ENCODE measurements around the gene BMPR1B. TPM values are rescaled to one million over a fixed set of nuclear protein-coding genes. Genes with fewer than 3 reads are reported as not detected.
A peak's percentile ranks its signal among the peaks of the same experiment; 100 is the strongest.

BMPR1B gene
- total RNA-seq, 1 donor from 2014 or later = 5.6 TPM

- TF ChIP-seq, protein P1, sequence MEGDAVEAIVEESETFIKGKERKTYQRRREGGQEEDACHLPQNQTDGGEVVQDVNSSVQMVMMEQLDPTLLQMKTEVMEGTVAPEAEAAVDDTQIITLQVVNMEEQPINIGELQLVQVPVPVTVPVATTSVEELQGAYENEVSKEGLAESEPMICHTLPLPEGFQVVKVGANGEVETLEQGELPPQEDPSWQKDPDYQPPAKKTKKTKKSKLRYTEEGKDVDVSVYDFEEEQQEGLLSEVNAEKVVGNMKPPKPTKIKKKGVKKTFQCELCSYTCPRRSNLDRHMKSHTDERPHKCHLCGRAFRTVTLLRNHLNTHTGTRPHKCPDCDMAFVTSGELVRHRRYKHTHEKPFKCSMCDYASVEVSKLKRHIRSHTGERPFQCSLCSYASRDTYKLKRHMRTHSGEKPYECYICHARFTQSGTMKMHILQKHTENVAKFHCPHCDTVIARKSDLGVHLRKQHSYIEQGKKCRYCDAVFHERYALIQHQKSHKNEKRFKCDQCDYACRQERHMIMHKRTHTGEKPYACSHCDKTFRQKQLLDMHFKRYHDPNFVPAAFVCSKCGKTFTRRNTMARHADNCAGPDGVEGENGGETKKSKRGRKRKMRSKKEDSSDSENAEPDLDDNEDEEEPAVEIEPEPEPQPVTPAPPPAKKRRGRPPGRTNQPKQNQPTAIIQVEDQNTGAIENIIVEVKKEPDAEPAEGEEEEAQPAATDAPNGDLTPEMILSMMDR (IDR thresholded peaks at IDR 0.05) = no peak
- Mint-ChIP-seq H3K4me3 (ENCODE audit: unreplicated experiment) (no peak overlapping the region), H3K4me1 (ENCODE audit: low read depth) (peaks cover 28% of the 10 kb centered on the region), H3K36me3 (ENCODE audit: low read depth) (no peaks in the 10 kb centered on the region), H3K27ac (ENCODE audit: unreplicated experiment) (no peak overlapping the region), H3K9me3 (ENCODE audit: low read depth) (peaks cover 4% of the 10 kb centered on the region), H3K27me3 (ENCODE audit: low read depth) (no peaks in the 10 kb centered on the region)
- DNase-seq (ENCODE audit: low spot score) = no peak
These were observed 125.0 kb downstream of the BMPR1B start for GRCh38 chr4:94882756-94883155.

GRCh38 chr4:94887027-94887426 lies 129.3 kb downstream of the BMPR1B start:
- Mint-ChIP-seq H3K4me3 (ENCODE audit: unreplicated experiment) (no peak overlapping the region), H3K9me3 (ENCODE audit: low read depth) (peaks cover 4% of the 10 kb centered on the region), H3K27ac (ENCODE audit: unreplicated experiment) (no peak overlapping the region), H3K4me1 (ENCODE audit: low read depth) (peaks cover 37% of the 10 kb centered on the region), H3K36me3 (ENCODE audit: low read depth) (no peaks in the 10 kb centered on the region), H3K27me3 (ENCODE audit: low read depth) (no peaks in the 10 kb centered on the region)
- TF ChIP-seq, protein P1 (IDR thresholded peaks at IDR 0.05) = no peak
- DNase-seq (ENCODE audit: low spot score) = no peak

- no peak for DNase-seq (ENCODE audit: low spot score)
- H3K27ac Mint-ChIP-seq (ENCODE audit: unreplicated experiment) = peak overlapping the region; percentile 64
- H3K27me3 Mint-ChIP-seq (ENCODE audit: low read depth) = no peaks in the 10 kb centered on the region
- H3K36me3 Mint-ChIP-seq (ENCODE audit: low read depth) = no peaks in the 10 kb centered on the region
- peaks cover 4% of the 10 kb centered on the region for H3K9me3 Mint-ChIP-seq (ENCODE audit: low read depth)
- TF ChIP-seq, protein P1 (IDR thresholded peaks at IDR 0.05) = no peak
- H3K4me3 Mint-ChIP-seq (ENCODE audit: unreplicated experiment) = no peak overlapping the region
- H3K4me1 Mint-ChIP-seq (ENCODE audit: low read depth) = peaks cover 60% of the 10 kb centered on the region
These were observed 131.8 kb downstream of the BMPR1B start for GRCh38 chr4:94889523-94889922.

- no peak for DNase-seq (ENCODE audit: low spot score)
- Mint-ChIP-seq H3K36me3 (ENCODE audit: low read depth) (no peaks in the 10 kb centered on the region), H3K4me3 (ENCODE audit: unreplicated experiment) (no peak overlapping the region), H3K27me3 (ENCODE audit: low read depth) (no peaks in the 10 kb centered on the region), H3K4me1 (ENCODE audit: low read depth) (peaks cover 62% of the 10 kb centered on the region), H3K9me3 (ENCODE audit: low read depth) (peaks cover 3% of the 10 kb centered on the region), H3K27ac (ENCODE audit: unreplicated experiment) (peak overlapping the region; percentile 64)
- TF ChIP-seq, protein P1 (IDR thresholded peaks at IDR 0.05) = no peak
These were observed 132.2 kb downstream of the BMPR1B start for GRCh38 chr4:94889946-94890345.

- no peak for DNase-seq (ENCODE audit: low spot score)
- no peak overlapping the region for H3K4me3 Mint-ChIP-seq (ENCODE audit: unreplicated experiment)
- H3K27me3 Mint-ChIP-seq (ENCODE audit: low read depth) = no peaks in the 10 kb centered on the region
- no peaks in the 10 kb centered on the region for H3K9me3 Mint-ChIP-seq (ENCODE audit: low read depth)
- TF ChIP-seq, protein P1 (IDR thresholded peaks at IDR 0.05) = no peak
- H3K27ac Mint-ChIP-seq (ENCODE audit: unreplicated experiment) = no peak overlapping the region
- H3K4me1 Mint-ChIP-seq (ENCODE audit: low read depth) = peaks cover 62% of the 10 kb centered on the region
- no peaks in the 10 kb centered on the region for H3K36me3 Mint-ChIP-seq (ENCODE audit: low read depth)
These were observed 132.8 kb downstream of the BMPR1B start for GRCh38 chr4:94890579-94890978.
